GM12878 (cell line): ENCODE measurements around the gene KLLN.

Experiments
- BCL11A ChIP-seq: IDR thresholded peaks from 2 replicates; pipeline ENCODE4 v1.6.1; 2011; ENCODE audit warnings: low read depth, low read length
- CREM ChIP-seq: IDR thresholded peaks from 2 replicates; pipeline ENCODE4 v1.6.1; 2014; ENCODE audit warnings: antibody characterized with exemption, low read depth
- CTCF ChIP-seq, 3 experiments: IDR thresholded peaks in 2 of 3; conservative IDR thresholded peaks in 1 of 3; 2 replicates each; pipeline ENCODE4 v1.5.1; 2011; ENCODE audit warnings: low read depth in 3 of 3, low read length in 3 of 3, mild to moderate bottlenecking in 3 of 3, control low read depth in 2 of 3, moderate library complexity in 2 of 3, inconsistent platforms in 1 of 3, mixed read lengths in 1 of 3; ENCODE audit not compliant: control insufficient read depth in 2 of 3, insufficient read depth in 1 of 3; ENCODE audit errors: extremely low read depth in 1 of 3
- ETV6 ChIP-seq, 2 experiments: fragments of 450-650 bp in 1 of 2; IDR thresholded peaks in 1 of 2; conservative IDR thresholded peaks in 1 of 2; 2 replicates each; pipeline ENCODE4 v1.6.1; 2014; ENCODE audit warnings: antibody characterized with exemption in 1 of 2, borderline replicate concordance in 1 of 2, low read depth in 1 of 2, mild to moderate bottlenecking in 1 of 2, moderate library complexity in 1 of 2
- HCFC1 ChIP-seq: fragments of 150-350 bp; IDR thresholded peaks from 2 replicates; pipeline ENCODE4 v1.6.1; 2014; ENCODE audit warnings: low read length
- POLR2A ChIP-seq: IDR thresholded peaks from 2 replicates; pipeline ENCODE4 v1.6.1; 2011; ENCODE audit warnings: low read depth, mild to moderate bottlenecking, low read length
- POLR2AphosphoS5 ChIP-seq: IDR thresholded peaks from 2 replicates; pipeline ENCODE4 v1.6.1; 2011; ENCODE audit warnings: mild to moderate bottlenecking, low read length, inconsistent platforms
- RFX5 ChIP-seq: IDR thresholded peaks from 2 replicates; pipeline ENCODE4 v1.6.1; 2011; ENCODE audit warnings: low read depth, low read length, improper control_type of control experiment
- STAT1 ChIP-seq: fragments of 450-650 bp; conservative IDR thresholded peaks from 2 replicates; pipeline ENCODE4 v1.6.1; 2014; ENCODE audit warnings: antibody characterized with exemption, mild to moderate bottlenecking
- SUPT20H ChIP-seq: IDR thresholded peaks from 2 replicates; pipeline ENCODE4 v1.6.1; 2011; ENCODE audit warnings: low read depth, mild to moderate bottlenecking, low read length, moderate library complexity, borderline replicate concordance; ENCODE audit not compliant: control insufficient read depth
- TF ChIP-seq, protein P1 (sequence below): fragments of 450-650 bp; IDR thresholded peaks from 2 replicates; pipeline ENCODE4 v1.6.1; 2014; ENCODE audit warnings: mild to moderate bottlenecking

DNA sequence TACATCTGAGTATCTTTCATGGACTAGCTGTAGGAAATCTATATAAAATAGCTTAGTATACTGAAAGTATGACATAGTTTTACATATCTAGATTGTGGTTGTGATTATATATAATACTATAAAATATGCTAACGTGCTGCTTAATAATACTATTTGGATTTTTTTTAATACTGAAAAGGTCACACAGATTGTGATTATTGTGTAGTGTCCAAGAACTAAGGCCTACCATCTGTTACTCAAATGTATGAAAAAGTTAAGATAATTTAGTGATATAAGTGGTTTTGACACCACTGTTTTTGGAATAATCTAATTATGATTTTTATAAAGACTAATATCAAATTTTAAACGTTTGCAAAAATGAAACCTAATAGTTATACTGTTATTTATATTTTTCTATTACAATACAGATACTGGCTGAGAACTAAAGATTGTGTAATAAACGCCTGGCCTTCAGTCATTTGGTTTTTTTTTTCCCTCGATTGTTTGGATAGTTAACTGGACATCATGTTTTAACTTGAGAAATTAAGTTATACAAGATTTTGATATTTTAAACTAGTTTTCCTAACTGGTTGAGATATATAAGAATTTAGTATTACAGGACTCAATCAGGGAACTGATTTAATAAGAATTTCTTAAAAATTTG is 12.7 kb upstream of the KLLN start:
- no peak for TF ChIP-seq SUPT20H
- TF ChIP-seq STAT1 = no peak
- TF ChIP-seq POLR2A = no peak
- TF ChIP-seq, protein P1, sequence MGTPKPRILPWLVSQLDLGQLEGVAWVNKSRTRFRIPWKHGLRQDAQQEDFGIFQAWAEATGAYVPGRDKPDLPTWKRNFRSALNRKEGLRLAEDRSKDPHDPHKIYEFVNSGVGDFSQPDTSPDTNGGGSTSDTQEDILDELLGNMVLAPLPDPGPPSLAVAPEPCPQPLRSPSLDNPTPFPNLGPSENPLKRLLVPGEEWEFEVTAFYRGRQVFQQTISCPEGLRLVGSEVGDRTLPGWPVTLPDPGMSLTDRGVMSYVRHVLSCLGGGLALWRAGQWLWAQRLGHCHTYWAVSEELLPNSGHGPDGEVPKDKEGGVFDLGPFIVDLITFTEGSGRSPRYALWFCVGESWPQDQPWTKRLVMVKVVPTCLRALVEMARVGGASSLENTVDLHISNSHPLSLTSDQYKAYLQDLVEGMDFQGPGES = no peak
- TF ChIP-seq HCFC1 = no peak
- TF ChIP-seq CTCF (IDR thresholded peaks at IDR 0.05 in 2 of 3, conservative IDR thresholded peaks at IDR 0.05 in 1 of 3; ENCODE audit: control insufficient read depth in 2 of 3, extremely low read depth in 1 of 3, insufficient read depth in 1 of 3, low read depth in 3 of 3, low read length in 3 of 3) = no peak
- no peak for TF ChIP-seq POLR2AphosphoS5
- no peak for TF ChIP-seq CREM
- no peak for TF ChIP-seq BCL11A
- no peak for TF ChIP-seq ETV6 (conservative IDR thresholded peaks at IDR 0.05 in 1 of 2, IDR thresholded peaks at IDR 0.05 in 1 of 2; ENCODE audit: borderline replicate concordance in 1 of 2, low read depth in 1 of 2)
- no peak for TF ChIP-seq RFX5
